CD8-positive, alpha-beta memory T cell (primary cell): ENCODE data around the gene TMEM184B. TPM values are rescaled to one million over a fixed set of nuclear protein-coding genes. Genes with fewer than 3 reads are reported as not detected.
A peak's percentile ranks its signal among the peaks of the same experiment; 100 is the strongest.

Source experiments
- CTCF ChIA-PET: fragments of 350-600 bp; sonication (Branson Sonifier 250); formaldehyde crosslinking; loops from one replicate; lab custom pipeline; 2021; ENCODE audit warnings: antibody characterized with exemption; lab: Charles Lee
- POLR2A ChIA-PET: fragments of 350-600 bp; sonication (Branson Sonifier 250); formaldehyde crosslinking; loops from one replicate; lab custom pipeline; 2021; ENCODE audit warnings: antibody characterized with exemption; lab: Charles Lee
- DNase-seq, 5 donors: peaks; one replicate each; pipeline versions ENCODE4 v3.0.0 to v3.0.0-alpha.2; 2020 to 2022; ENCODE audit warnings: mixed read lengths in 1 of 5
- H3K27ac ChIP-seq: one replicate; pipeline ENCODE4 v1.7.0; 2013; ENCODE audit warnings: low read depth, mild to moderate bottlenecking, low read length, moderate library complexity
- H3K27me3 ChIP-seq: 2 replicates; pipeline ENCODE4 v1.7.0; 2013; ENCODE audit warnings: low read length, mild to moderate bottlenecking; ENCODE audit not compliant: insufficient read depth, poor library complexity, severe bottlenecking
- H3K36me3 ChIP-seq: 2 replicates; pipeline ENCODE4 v1.7.0; 2013; ENCODE audit warnings: mild to moderate bottlenecking, low read length, moderate library complexity; ENCODE audit not compliant: insufficient read depth
- H3K4me1 ChIP-seq: 2 replicates; pipeline ENCODE4 v1.7.0; 2013; ENCODE audit warnings: mild to moderate bottlenecking, low read length, moderate library complexity; ENCODE audit not compliant: insufficient read depth
- H3K4me3 ChIP-seq: 2 replicates; pipeline ENCODE4 v1.7.0; 2013; ENCODE audit warnings: mild to moderate bottlenecking, low read length
- H3K9me3 ChIP-seq: 2 replicates; pipeline ENCODE4 v1.7.0; 2013; ENCODE audit warnings: mild to moderate bottlenecking, low read length
- H3K27ac Mint-ChIP-seq, 8 donors: one replicate each; pipeline ENCODE4 v1.8.0; 2020 to 2021; ENCODE audit warnings: mixed read lengths in 8 of 8, mild to moderate bottlenecking in 6 of 8, inconsistent platforms in 3 of 8, moderate library complexity in 3 of 8
- H3K27me3 Mint-ChIP-seq, 2 donors: one replicate each; pipeline ENCODE4 v1.8.0; 2020 to 2021; ENCODE audit warnings: mixed read lengths in 2 of 2, mild to moderate bottlenecking in 1 of 2, moderate library complexity in 1 of 2
- H3K36me3 Mint-ChIP-seq, 3 donors: one replicate each; pipeline ENCODE4 v1.8.0; 2020 to 2021; ENCODE audit warnings: mixed read lengths in 3 of 3, inconsistent platforms in 1 of 3, mild to moderate bottlenecking in 1 of 3
- H3K4me1 Mint-ChIP-seq, 3 donors: one replicate each; pipeline ENCODE4 v1.8.0; 2020 to 2021; ENCODE audit warnings: mixed read lengths in 3 of 3, inconsistent platforms in 1 of 3, mild to moderate bottlenecking in 1 of 3
- H3K4me3 Mint-ChIP-seq, 7 donors: one replicate each; pipeline ENCODE4 v1.8.0; 2020 to 2021; ENCODE audit warnings: mixed read lengths in 7 of 7, mild to moderate bottlenecking in 6 of 7, moderate library complexity in 4 of 7, inconsistent platforms in 2 of 7
- H3K9me3 Mint-ChIP-seq, 5 donors: one replicate each; pipeline ENCODE4 v1.8.0; 2020 to 2022; ENCODE audit warnings: mixed read lengths in 5 of 5, mild to moderate bottlenecking in 3 of 5, moderate library complexity in 2 of 5, inconsistent platforms in 1 of 5
- polyA plus RNA-seq: library from polyadenylated mRNA; unstranded; fragments of 300-500 nt; fragmentation: Illumina TruSeq; gene quantifications from one replicate; pipeline ENCODE4 v1.2.3, GENCODE V29; 2021
- total RNA-seq, 2 experiments: library from RNA; stranded (reverse); gene quantifications; one replicate each; pipeline ENCODE4 v1.2.3, GENCODE V29; 2021

Gene TMEM184B
- total and polyA plus RNA-seq, 3 experiments from 2014 or later, result 23.4 to 31.7 (median 29.0) TPM

DNA sequence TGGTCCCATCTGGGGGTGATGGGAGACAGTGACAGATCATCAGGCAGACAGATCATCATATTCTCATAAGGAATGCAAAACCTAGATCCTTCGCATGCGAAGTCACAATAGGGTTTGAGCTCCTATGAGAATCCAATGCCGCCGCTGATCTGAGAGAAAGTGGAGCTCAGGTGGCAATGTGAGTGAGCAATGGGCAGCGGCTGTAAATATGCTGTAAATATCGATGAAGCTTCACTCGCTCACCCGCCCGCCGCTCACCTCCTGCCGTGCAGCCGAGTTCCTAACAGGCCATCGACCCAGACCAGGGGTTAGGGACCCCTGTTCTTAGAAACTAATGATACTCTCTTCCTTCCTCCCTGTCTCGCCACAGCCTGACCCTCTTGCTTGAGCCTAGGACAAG lies 81.8 kb downstream of the TMEM184B start:
- no peaks in the 10 kb centered on the region for H3K9me3 ChIP-seq

DNA sequence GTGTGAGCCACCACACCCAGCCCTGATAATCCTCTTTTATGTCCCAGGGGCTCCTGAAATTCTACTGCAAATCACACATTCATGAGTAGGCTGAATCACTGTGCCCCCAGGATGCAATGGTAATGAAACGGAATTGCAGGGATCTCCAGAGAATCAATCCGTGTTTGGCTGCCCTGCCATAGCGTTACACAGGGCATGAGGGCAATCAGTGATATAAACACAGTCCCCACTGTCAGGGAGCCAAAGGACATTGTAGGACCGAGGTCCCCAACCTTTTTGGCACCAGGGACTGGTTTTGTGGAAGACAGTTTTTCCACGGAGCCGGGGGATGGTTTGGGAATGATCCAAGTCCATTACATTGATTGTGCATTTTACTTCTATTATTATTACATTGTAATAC lies 82.2 kb downstream of the TMEM184B start:
- H3K4me1 Mint-ChIP-seq, result peaks cover 2 to 5% (median 5%) of the 10 kb centered on the region in 3 donors
- Histone ChIP-seq H3K4me1 (no peaks in the 10 kb centered on the region), H3K36me3 (no peaks in the 10 kb centered on the region), H3K27ac (no peak overlapping the region), H3K4me3 (no peak overlapping the region), H3K9me3 (no peaks in the 10 kb centered on the region), H3K27me3 (no peaks in the 10 kb centered on the region)
- H3K4me3 Mint-ChIP-seq, result no peak overlapping the region
- CTCF ChIA-PET, result no interaction called here
- POLR2A ChIA-PET, result interaction anchor here (1.1 kb wide), 1 partner anchor 8 kb away, joined by 3 read pairs; no protein-coding TSS in a partner anchor
- DNase-seq, result no peak
- no peaks in the 10 kb centered on the region for H3K36me3 Mint-ChIP-seq
- no peak overlapping the region for H3K27ac Mint-ChIP-seq
- no peaks in the 10 kb centered on the region for H3K9me3 Mint-ChIP-seq
- H3K27me3 Mint-ChIP-seq, result peaks cover 4 to 6% of the 10 kb centered on the region in 2 donors

More for the DNA sequence above, 81.8 kb downstream of the TMEM184B start:
- CTCF ChIA-PET, result interaction anchor here (1.7 kb wide), 1 partner anchor 77 kb away, joined by 4 read pairs; no protein-coding TSS in a partner anchor
- Histone ChIP-seq H3K4me1 (no peaks in the 10 kb centered on the region), H3K27me3 (no peaks in the 10 kb centered on the region), H3K27ac (no peak overlapping the region), H3K4me3 (no peak overlapping the region), H3K36me3 (no peaks in the 10 kb centered on the region)
- no peaks in the 10 kb centered on the region for H3K9me3 Mint-ChIP-seq
- no peak overlapping the region for H3K27ac Mint-ChIP-seq
- H3K36me3 Mint-ChIP-seq, result no peaks in the 10 kb centered on the region
- no peak for DNase-seq
- POLR2A ChIA-PET, result interaction anchor here (1.1 kb wide), 1 partner anchor 9 kb away, joined by 3 read pairs; no protein-coding TSS in a partner anchor
- peaks cover 4 to 6% of the 10 kb centered on the region in 2 donors for H3K27me3 Mint-ChIP-seq
- H3K4me1 Mint-ChIP-seq, result peaks cover 2 to 5% (median 5%) of the 10 kb centered on the region in 3 donors
- H3K4me3 Mint-ChIP-seq, result peak overlapping the region in 1 of 7 donors; percentile 26

DNA sequence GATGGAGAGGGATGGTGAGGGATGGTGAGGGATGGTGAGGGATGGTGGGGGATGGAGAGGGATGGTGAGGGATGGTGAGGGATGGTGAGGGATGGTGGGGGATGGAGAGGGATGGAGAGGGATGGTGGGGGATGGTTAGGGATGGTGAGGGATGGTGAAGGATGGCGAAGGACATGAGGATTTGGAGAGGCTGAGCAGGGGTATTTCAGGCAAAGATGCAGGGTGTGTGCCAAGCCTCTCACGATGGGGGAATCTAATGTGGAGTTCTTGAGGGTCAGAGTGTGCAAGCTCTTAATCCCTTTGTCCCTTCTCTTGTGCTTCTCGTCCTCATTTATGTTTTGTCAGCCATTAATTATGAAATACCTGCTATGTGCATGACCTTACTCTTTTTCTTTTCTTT lies 83.7 kb downstream of the TMEM184B start:
- no peak for DNase-seq
- Histone ChIP-seq H3K36me3 (no peaks in the 10 kb centered on the region), H3K4me3 (no peak overlapping the region), H3K4me1 (no peaks in the 10 kb centered on the region), H3K27me3 (no peaks in the 10 kb centered on the region), H3K9me3 (no peaks in the 10 kb centered on the region), H3K27ac (no peak overlapping the region)
- Mint-ChIP-seq H3K4me1 (no peaks in the 10 kb centered on the region), H3K27ac (no peak overlapping the region), H3K27me3 (peaks cover 4 to 6% of the 10 kb centered on the region in 2 donors), H3K36me3 (no peaks in the 10 kb centered on the region), H3K9me3 (no peaks in the 10 kb centered on the region), H3K4me3 (no peak overlapping the region)
- POLR2A ChIA-PET, result interaction anchor here (0.5 kb wide), 1 partner anchor 12 kb away, joined by 3 read pairs; no protein-coding TSS in a partner anchor
- CTCF ChIA-PET, result no interaction called here

DNA sequence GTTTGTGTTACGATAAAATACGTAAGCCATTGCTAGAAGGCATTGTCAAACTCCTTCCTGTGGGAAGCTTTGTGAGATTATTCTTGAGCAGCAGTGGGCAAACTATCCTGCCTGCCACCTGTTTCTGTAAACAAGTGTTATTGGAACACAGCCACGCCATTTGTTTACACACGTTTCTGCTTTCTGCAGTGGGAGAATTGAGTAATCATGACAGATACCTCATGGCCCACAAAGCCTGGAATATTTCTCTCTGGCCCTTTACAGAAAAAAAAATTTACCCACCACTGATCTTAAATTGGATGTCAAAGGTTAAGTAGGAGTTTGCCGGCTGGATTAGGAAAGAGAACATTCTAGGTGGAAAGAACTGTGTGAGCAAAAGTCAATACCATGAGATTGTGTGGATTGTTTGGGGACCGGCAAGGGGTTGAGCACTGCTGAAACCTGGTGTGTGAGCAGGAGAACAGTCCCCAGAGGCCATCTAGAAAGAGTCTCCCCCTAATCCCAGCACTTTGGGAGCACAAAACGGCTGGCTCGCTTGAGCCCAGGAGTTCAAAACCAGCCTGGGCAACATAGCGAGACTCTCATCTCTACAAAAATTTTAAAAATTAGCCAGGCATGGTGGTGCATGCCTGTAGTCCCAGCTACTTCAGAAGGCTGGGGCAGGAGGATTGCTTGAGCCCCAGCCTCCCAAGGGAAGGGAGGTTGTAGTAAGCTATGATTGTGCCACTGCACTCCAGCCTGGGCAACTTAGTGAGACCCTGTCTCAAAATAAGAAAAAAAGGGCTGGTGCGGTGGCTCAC lies 85.2 kb downstream of the TMEM184B start:
- H3K27ac ChIP-seq, result no peak overlapping the region
- DNase-seq, result no peak
- ChIA-PET POLR2A (no interaction called here), CTCF (interaction anchor here (1.2 kb wide), 1 partner anchor 43 kb away, joined by 3 read pairs; no protein-coding TSS in a partner anchor)
- H3K27me3 Mint-ChIP-seq, result peaks cover 2 to 6% of the 10 kb centered on the region in 2 donors
- no peaks in the 10 kb centered on the region for H3K4me1 ChIP-seq
- peaks cover 3 to 4% (median 3%) of the 10 kb centered on the region in 3 donors for H3K4me1 Mint-ChIP-seq
- H3K27ac Mint-ChIP-seq, result no peak overlapping the region
- no peaks in the 10 kb centered on the region for H3K36me3 ChIP-seq
- H3K9me3 Mint-ChIP-seq, result no peaks in the 10 kb centered on the region
- H3K27me3 ChIP-seq, result no peaks in the 10 kb centered on the region
- H3K9me3 ChIP-seq, result no peaks in the 10 kb centered on the region
- H3K4me3 ChIP-seq, result no peak overlapping the region
- no peak overlapping the region for H3K4me3 Mint-ChIP-seq
- H3K36me3 Mint-ChIP-seq, result no peaks in the 10 kb centered on the region

DNA sequence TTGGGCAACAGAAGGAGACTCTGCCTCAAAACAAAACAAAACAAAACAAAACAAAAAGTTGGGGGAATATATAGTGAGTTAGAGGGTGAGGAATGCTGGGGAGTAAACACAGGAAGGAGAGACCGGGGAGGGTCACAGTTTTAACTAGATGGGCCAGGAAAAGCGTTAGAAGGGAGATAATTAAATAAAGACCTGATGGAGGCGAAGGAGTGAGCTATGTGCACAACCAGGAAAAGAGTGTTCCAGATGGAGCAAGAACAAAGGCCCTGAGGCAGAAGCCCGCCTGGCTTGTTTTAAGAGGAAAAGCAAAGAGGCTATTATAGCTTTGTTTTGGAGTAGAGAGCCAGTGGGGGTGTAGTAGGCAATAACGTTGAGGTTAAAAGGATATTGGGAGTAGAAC lies 86.4 kb downstream of the TMEM184B start:
- peak overlapping the region in 2 of 8 donors; percentile 0 to 84 for H3K27ac Mint-ChIP-seq
- no peak for DNase-seq
- H3K9me3 ChIP-seq, result no peaks in the 10 kb centered on the region
- ChIA-PET CTCF (interaction anchor here (0.7 to 1.2 kb wide), 2 partner anchors 28 to 44 kb away, joined by 3 read pairs; no protein-coding TSS in a partner anchor), POLR2A (no interaction called here)
- H3K4me1 ChIP-seq, result no peaks in the 10 kb centered on the region
- no peaks in the 10 kb centered on the region for H3K27me3 ChIP-seq
- H3K36me3 ChIP-seq, result no peaks in the 10 kb centered on the region
- no peak overlapping the region for H3K4me3 ChIP-seq
- peak overlapping the region in 1 of 7 donors; percentile 20 for H3K4me3 Mint-ChIP-seq
- H3K27me3 Mint-ChIP-seq, result peaks cover 0 to 2% of the 10 kb centered on the region in 2 donors
- no peaks in the 10 kb centered on the region for H3K9me3 Mint-ChIP-seq
- no peak overlapping the region for H3K27ac ChIP-seq
- H3K4me1 Mint-ChIP-seq, result peaks cover 11 to 12% (median 12%) of the 10 kb centered on the region in 3 donors
- H3K36me3 Mint-ChIP-seq, result peaks cover 0 to 2% (median 0%) of the 10 kb centered on the region in 3 donors

DNA sequence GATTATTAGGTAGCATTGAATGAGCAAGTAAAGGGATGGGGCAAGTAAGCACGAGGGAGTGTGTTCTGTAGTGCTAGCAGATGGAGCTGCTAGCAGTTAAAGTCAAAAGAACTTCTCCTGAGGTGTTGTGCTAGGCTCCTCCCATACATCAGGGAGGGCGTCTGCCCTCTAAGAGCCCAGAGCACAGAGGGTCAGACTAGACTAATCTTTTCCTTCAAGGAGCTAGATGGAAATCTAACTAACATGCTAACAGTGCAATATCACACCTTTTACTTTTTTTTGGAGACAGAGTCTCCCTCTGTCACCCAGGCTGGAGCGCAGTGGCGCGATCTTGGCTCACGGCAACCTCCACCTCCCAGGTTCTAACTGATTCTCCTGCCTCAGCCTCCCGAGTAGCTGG lies 88.0 kb downstream of the TMEM184B start:
- ChIA-PET CTCF (no interaction called here), POLR2A (no interaction called here)
- H3K4me3 ChIP-seq, result no peak overlapping the region
- Mint-ChIP-seq H3K4me3 (no peak overlapping the region), H3K27me3 (peaks cover 0 to 2% of the 10 kb centered on the region in 2 donors), H3K27ac (peak overlapping the region in 2 of 8 donors; percentile 38 to 44), H3K36me3 (peaks cover 0 to 7% (median 0%) of the 10 kb centered on the region in 3 donors), H3K4me1 (peaks cover 27 to 28% (median 28%) of the 10 kb centered on the region in 3 donors), H3K9me3 (no peaks in the 10 kb centered on the region)
- no peaks in the 10 kb centered on the region for H3K9me3 ChIP-seq
- H3K27ac ChIP-seq, result no peak overlapping the region
- H3K36me3 ChIP-seq, result no peaks in the 10 kb centered on the region
- H3K27me3 ChIP-seq, result no peaks in the 10 kb centered on the region
- peaks cover 15% of the 10 kb centered on the region for H3K4me1 ChIP-seq
- no peak for DNase-seq

DNA sequence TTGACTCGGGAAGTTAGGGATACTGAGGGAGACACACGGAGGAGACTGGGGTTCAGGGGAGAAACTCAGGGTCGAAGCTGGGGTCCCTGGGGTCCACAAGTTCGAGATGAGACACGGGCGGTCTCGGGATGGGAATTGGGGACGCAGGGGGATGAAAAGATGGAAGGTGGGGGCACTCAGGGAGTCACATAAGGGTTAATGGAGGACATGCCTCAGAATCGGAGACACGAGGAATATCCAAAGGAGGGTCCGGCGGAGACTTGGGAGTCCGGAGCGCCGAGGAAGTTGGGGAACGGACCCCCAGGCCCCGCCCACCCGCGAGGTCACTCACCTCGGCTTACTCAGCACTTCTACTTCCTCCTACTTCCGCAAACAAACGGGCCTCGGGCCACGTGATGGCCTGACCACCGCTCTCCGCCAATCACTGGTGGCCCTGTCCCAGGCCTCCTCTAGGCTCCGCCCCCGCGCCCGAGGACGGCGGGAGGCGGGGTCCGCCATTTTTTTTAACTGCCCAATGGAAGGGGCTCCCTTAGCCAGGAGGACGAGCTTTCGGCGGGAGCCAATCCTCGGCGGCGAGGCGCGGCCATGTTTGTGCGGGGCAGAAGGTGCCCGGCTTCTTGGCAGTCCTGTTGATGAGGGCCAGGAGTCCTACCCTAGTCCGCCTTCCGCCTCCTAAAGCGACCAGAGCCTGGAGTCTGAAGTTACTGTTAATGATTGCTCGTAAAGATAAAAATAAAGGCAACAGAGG lies 91.2 kb downstream of the TMEM184B start, which contains the start of gene PLA2G6:
Gene PLA2G6 (minus strand): TSS at position 378 of the 748 bp plus-strand sequence. CDS start 12,404 bp downstream, outside the sequence.
- ChIA-PET POLR2A (interaction anchor here (1.7 to 2.3 kb wide), 2 partner anchors 21 to 33 kb away, joined by 9 to 29 read pairs; partner anchors contain the start of gene MAFF), CTCF (interaction anchor here (1.9 kb wide), 1 partner anchor 20 kb away, joined by 9 read pairs; the partner anchor contains the start of gene MAFF)
- peaks cover 41 to 54% (median 51%) of the 10 kb centered on the region in 3 donors for H3K4me1 Mint-ChIP-seq
- Histone ChIP-seq H3K9me3 (no peaks in the 10 kb centered on the region), H3K4me3 (peak within 1 kb of the TSS; percentile 85), H3K27me3 (no peaks in the 10 kb centered on the region), H3K4me1 (peaks cover 28% of the 10 kb centered on the region), H3K27ac (peak within 1 kb of the TSS; percentile 89), H3K36me3 (no peaks in the 10 kb centered on the region)
- peaks cover 0 to 7% (median 0%) of the 10 kb centered on the region in 3 donors for H3K36me3 Mint-ChIP-seq
- peak within 1 kb of the TSS; percentile 90 to 98 (median 95) for H3K27ac Mint-ChIP-seq
- peak; percentile 91 to 96 (median 94) for DNase-seq
- H3K27me3 Mint-ChIP-seq, result no peaks in the 10 kb centered on the region
- peak within 1 kb of the TSS; percentile 89 to 99 (median 93) for H3K4me3 Mint-ChIP-seq
- H3K9me3 Mint-ChIP-seq, result no peaks in the 10 kb centered on the region
